ENCODE results near the gene BEGAIN. TPM values are rescaled to one million over a fixed set of nuclear protein-coding genes. Genes with fewer than 3 reads are reported as not detected.

BEGAIN gene
- total RNA-seq, 1 donor from 2014 or later, result 2.5 TPM

DNA sequence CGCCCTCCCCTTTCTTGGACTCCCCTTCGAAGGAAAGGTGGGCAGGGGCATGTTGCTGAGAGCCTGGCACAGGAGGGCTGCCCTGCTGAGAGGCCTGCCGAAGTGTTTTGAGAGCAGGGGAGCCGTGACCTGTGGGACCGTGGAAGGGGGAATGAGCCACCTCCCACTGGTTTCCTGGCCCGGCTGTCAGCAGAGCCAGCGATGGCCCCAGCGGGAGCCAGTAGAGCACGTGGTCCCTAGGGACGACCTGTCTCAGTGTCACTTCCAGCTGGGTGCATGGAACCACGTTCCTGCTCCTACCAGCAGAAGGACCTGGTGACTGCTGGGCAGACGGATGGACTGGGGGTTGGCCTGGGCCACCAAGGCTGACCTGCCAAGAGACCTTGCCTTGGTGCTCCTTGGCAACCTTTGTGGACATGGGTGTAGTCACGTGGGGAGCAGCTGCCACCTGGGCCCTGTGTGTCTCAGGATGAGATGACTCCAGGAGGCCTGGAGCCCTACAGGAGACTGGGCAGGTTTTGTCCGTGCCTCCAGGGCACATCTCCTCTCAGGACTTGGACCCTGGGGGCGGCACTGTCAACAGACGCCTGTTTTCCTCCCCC is 34.6 kb downstream of the BEGAIN start:
- H3K9me3 Mint-ChIP-seq, result no peaks in the 10 kb centered on the region
- intact Hi-C loops (cut with micrococcal nuclease), result no loop called here
- no peak overlapping the region for H3K4me3 Mint-ChIP-seq
- peaks cover 7% of the 10 kb centered on the region for H3K27me3 Mint-ChIP-seq (ENCODE audit: insufficient read depth)
- H3K36me3 Mint-ChIP-seq (ENCODE audit: low read depth), result no peaks in the 10 kb centered on the region
- no peak overlapping the region for H3K27ac Mint-ChIP-seq
- no peak for DNase-seq (ENCODE audit: low spot score)
- no peaks in the 10 kb centered on the region for H3K4me1 Mint-ChIP-seq (ENCODE audit: low read depth)

DNA sequence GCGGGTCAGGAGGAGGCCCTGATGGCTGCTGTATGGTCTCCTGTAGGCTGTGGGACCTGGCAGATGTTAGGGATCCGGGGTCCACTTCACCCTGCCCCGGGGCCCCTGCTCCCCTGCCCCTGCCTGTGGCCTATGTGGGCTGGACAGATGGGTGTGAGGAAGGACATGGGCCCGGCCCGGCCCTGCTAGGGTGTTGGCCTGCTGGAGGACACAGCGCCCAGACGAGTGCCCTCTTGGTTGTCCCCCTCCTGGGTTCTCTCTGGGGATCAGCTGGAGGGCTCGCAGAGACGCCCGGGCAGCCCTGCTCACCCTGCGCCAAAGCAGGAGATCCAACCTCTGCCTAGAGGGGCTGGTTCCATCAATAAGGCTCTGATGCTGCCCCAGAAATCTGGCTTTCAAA is 36.2 kb downstream of the BEGAIN start:
- Mint-ChIP-seq H3K4me1 (ENCODE audit: low read depth) (no peaks in the 10 kb centered on the region), H3K36me3 (ENCODE audit: low read depth) (no peaks in the 10 kb centered on the region), H3K27ac (no peak overlapping the region), H3K27me3 (ENCODE audit: insufficient read depth) (peaks cover 7% of the 10 kb centered on the region), H3K9me3 (no peaks in the 10 kb centered on the region), H3K4me3 (no peak overlapping the region)
- intact Hi-C loops (cut with micrococcal nuclease), result no loop called here
- no peak for DNase-seq (ENCODE audit: low spot score)

DNA sequence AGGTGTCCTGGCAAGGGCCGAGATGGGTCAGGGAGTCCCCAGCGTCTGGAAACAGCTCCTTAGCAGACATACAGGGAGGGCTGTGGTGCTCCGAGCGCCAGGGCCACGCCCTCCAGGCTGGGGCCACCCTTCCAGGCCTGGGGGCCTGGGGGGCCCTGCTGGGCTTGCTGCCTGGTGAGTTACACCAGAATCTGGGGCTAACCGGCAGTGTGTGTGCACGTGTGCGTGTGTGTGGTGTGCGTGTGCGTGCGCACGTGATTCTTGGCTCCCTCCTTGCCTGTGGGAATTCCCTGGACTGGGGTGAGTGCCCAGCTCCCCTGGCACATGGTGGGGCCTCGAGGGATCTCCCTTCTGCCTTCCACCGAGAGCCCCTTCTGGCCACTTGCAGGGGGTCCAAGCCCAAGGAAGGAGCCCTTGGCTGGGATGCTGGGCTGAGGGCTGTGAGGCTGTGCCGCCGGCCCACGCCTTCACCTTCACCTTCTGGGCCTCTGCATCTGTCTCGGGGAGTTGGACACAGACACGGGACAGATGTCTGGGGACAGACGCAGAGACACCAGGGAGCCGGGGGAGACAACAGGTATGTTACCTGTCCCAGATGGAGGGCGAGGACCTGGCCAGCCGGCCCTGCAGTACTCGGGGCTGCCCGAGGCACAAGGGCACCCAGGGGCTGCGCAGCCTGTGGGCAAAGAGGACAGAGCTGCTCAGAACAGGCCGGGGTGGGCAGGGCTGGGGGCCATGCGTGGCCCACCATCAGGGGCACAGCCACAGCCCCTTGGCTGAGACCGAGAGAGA is 37.2 kb downstream of the BEGAIN start:
- Mint-ChIP-seq H3K36me3 (ENCODE audit: low read depth) (no peaks in the 10 kb centered on the region), H3K9me3 (no peaks in the 10 kb centered on the region), H3K27me3 (ENCODE audit: insufficient read depth) (peaks cover 7% of the 10 kb centered on the region), H3K27ac (no peak overlapping the region), H3K4me1 (ENCODE audit: low read depth) (peaks cover 5% of the 10 kb centered on the region), H3K4me3 (no peak overlapping the region)
- intact Hi-C loops (cut with micrococcal nuclease), result no loop called here
- DNase-seq (ENCODE audit: low spot score), result no peak

DNA sequence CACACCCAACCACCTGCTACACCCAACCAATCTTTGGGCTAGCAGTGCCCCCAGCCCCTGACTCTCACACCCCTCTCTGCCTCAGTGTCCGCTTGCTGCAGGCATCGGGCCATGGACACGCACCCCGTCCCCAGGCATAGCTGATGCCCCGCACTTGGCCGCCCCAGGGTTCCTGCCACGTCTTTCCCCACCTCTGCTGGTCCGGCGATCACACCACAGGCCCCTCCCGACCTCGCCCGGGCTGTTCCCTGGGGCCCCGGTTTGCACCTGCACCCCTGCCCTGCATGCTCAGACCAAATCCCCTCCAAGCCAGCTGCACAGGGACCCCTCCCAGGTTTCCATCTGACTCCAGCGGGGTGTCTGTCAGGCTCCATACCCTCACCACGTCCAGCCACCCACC is 38.3 kb downstream of the BEGAIN start:
- H3K27me3 Mint-ChIP-seq (ENCODE audit: insufficient read depth), result peaks cover 7% of the 10 kb centered on the region
- H3K36me3 Mint-ChIP-seq (ENCODE audit: low read depth), result no peaks in the 10 kb centered on the region
- peaks cover 6% of the 10 kb centered on the region for H3K4me1 Mint-ChIP-seq (ENCODE audit: low read depth)
- intact Hi-C loops (cut with micrococcal nuclease), result no loop called here
- H3K4me3 Mint-ChIP-seq, result no peak overlapping the region
- H3K9me3 Mint-ChIP-seq, result no peaks in the 10 kb centered on the region
- no peak for DNase-seq (ENCODE audit: low spot score)
- H3K27ac Mint-ChIP-seq, result no peak overlapping the region

DNA sequence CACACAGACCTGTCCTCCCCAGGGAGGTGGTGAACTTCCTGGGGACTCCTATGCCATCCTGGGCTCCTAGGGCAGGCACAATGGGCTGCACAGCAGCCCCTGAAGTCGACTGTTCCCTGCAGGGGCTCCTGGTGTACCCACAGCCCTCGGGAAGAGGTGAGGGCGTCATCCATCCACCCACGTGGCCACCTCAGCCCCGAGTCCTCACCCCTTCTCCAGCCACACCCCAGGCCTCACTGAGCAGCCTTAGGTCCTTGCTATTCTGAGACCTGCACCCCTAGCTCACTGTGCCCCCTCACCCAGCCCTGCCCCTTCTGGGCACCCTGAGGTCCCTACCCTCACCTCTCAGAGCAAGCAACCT is 38.9 kb downstream of the BEGAIN start:
- no peak overlapping the region for H3K27ac Mint-ChIP-seq
- H3K36me3 Mint-ChIP-seq (ENCODE audit: low read depth), result no peaks in the 10 kb centered on the region
- peaks cover 5% of the 10 kb centered on the region for H3K27me3 Mint-ChIP-seq (ENCODE audit: insufficient read depth)
- DNase-seq (ENCODE audit: low spot score), result no peak
- intact Hi-C loops (cut with micrococcal nuclease), result no loop called here
- H3K4me1 Mint-ChIP-seq (ENCODE audit: low read depth), result peaks cover 6% of the 10 kb centered on the region
- H3K9me3 Mint-ChIP-seq, result no peaks in the 10 kb centered on the region
- H3K4me3 Mint-ChIP-seq, result no peak overlapping the region

DNA sequence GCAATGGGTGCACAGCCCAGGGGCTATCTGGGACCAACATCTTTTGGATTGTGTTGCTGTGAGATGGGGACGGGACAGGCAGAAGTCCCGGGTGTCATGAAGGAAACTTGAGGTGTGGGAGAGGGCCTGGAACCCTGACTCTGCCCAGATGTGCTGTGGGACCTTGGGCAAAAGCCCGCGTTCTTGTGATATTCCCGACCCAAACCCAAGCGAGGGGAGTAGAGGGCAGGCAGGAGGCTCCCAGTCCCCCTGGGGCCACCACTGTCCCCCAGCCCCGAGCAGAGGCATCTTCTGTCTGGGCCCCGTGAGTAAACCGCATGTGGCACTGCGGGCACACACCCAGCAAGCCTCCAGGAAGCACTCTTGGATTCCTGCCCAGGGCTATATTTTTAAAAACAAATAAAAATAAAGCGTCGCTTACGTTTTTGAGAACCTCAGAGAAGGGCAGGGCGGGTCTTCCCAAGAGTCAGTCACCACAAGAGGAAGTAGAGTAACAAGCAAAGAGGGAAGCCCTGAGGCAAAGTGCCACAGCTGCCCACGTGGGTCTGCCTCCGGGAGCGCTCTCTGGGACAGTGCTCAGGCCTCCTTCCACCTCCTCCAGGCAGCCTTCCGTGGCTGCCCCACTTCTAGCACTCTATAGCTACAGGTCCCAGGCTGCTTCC is 39.5 kb downstream of the BEGAIN start:
- Mint-ChIP-seq H3K9me3 (no peaks in the 10 kb centered on the region), H3K4me1 (ENCODE audit: low read depth) (peaks cover 6% of the 10 kb centered on the region), H3K36me3 (ENCODE audit: low read depth) (no peaks in the 10 kb centered on the region), H3K4me3 (no peak overlapping the region), H3K27ac (no peak overlapping the region), H3K27me3 (ENCODE audit: insufficient read depth) (peaks cover 5% of the 10 kb centered on the region)
- DNase-seq (ENCODE audit: low spot score), result no peak
- intact Hi-C loops (cut with micrococcal nuclease), result no loop called here

DNA sequence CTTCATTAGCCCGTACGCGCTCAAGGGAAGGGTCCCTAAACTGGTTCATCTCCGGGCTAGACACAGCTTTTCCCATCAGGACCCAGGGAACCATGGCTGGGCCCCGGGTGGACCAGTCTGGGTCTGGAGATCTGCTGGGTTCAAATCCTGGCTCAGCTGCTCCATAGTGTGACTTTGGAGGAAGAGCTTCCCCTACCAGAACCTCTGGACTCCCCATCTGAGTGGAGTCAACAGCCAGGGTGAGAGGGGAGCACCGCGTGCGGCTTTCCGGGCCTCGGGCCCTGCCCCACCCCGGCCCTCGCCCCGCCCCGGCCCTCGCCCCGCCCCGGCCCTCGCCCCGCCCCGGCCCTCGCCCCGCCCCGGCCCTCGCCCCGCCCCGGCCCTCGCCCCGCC is 41.2 kb downstream of the BEGAIN start:
- Mint-ChIP-seq H3K4me3 (no peak overlapping the region), H3K4me1 (ENCODE audit: low read depth) (peaks cover 6% of the 10 kb centered on the region), H3K36me3 (ENCODE audit: low read depth) (no peaks in the 10 kb centered on the region), H3K27me3 (ENCODE audit: insufficient read depth) (peaks cover 2% of the 10 kb centered on the region), H3K27ac (no peak overlapping the region), H3K9me3 (no peaks in the 10 kb centered on the region)
- intact Hi-C loops (cut with micrococcal nuclease), result loop anchor here (1.0 kb wide), 1 partner anchor 99 kb away; no protein-coding TSS in a partner anchor
- DNase-seq (ENCODE audit: low spot score), result no peak

DNA sequence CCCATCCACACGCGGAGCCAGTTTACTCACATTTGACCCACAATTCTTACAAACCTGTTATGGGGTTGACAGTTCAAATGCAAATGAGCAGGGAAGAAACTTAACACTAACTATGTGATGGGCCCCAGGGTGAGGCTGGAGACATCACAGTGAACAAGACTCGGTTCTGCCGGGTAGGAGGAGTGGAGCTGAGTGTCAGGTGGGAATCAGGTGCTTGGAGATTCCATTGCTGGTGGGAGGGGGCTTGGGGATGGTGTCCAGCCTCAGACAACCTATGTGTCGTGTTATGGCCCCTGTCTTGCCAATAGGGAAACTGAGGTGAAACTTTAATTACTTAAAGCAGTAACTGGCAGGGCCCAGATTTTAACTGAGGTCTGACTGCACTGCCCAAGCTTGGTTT is 41.9 kb downstream of the BEGAIN start:
- no peak overlapping the region for H3K27ac Mint-ChIP-seq
- intact Hi-C loops (cut with micrococcal nuclease), result no loop called here
- H3K36me3 Mint-ChIP-seq (ENCODE audit: low read depth), result no peaks in the 10 kb centered on the region
- H3K27me3 Mint-ChIP-seq (ENCODE audit: insufficient read depth), result peaks cover 2% of the 10 kb centered on the region
- peak overlapping the region; percentile 6 for H3K4me3 Mint-ChIP-seq
- H3K4me1 Mint-ChIP-seq (ENCODE audit: low read depth), result peaks cover 6% of the 10 kb centered on the region
- H3K9me3 Mint-ChIP-seq, result no peaks in the 10 kb centered on the region
- no peak for DNase-seq (ENCODE audit: low spot score)

DNA sequence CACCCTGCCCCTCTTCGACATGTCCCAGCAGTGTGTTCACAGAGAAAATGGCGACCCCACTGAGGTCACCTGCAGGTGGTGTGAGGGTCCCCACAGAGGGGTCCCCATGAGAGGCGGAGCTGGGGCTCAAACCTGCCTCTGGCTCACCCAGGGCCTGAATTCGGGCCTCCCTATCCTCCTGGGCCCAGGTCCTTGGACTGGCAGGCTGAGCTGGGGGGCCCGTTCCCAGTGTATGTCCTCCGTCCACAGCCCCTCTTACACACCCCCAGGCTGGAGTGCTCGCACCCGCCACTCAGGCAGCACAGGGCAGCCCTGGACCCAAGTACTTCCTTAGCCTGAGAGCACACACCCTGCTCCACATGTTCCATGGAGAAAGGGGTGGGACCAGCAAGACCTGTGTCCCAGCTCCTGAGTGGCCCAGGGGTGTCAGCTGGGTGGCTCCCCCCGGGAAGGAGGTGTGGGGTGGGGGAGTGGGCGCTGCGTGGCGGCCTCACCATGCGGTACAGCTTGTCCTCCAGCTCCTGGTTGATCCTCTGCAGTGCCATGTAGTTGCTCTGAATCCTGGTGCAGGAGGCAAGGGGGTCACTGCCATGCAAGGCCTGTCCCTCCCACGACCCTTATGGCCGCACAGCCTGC is 42.6 kb downstream of the BEGAIN start:
- no peak overlapping the region for H3K27ac Mint-ChIP-seq
- intact Hi-C loops (cut with micrococcal nuclease), result no loop called here
- H3K27me3 Mint-ChIP-seq (ENCODE audit: insufficient read depth), result peaks cover 2% of the 10 kb centered on the region
- H3K4me1 Mint-ChIP-seq (ENCODE audit: low read depth), result peaks cover 6% of the 10 kb centered on the region
- H3K4me3 Mint-ChIP-seq, result no peak overlapping the region
- DNase-seq (ENCODE audit: low spot score), result no peak
- no peaks in the 10 kb centered on the region for H3K9me3 Mint-ChIP-seq
- no peaks in the 10 kb centered on the region for H3K36me3 Mint-ChIP-seq (ENCODE audit: low read depth)

DNA sequence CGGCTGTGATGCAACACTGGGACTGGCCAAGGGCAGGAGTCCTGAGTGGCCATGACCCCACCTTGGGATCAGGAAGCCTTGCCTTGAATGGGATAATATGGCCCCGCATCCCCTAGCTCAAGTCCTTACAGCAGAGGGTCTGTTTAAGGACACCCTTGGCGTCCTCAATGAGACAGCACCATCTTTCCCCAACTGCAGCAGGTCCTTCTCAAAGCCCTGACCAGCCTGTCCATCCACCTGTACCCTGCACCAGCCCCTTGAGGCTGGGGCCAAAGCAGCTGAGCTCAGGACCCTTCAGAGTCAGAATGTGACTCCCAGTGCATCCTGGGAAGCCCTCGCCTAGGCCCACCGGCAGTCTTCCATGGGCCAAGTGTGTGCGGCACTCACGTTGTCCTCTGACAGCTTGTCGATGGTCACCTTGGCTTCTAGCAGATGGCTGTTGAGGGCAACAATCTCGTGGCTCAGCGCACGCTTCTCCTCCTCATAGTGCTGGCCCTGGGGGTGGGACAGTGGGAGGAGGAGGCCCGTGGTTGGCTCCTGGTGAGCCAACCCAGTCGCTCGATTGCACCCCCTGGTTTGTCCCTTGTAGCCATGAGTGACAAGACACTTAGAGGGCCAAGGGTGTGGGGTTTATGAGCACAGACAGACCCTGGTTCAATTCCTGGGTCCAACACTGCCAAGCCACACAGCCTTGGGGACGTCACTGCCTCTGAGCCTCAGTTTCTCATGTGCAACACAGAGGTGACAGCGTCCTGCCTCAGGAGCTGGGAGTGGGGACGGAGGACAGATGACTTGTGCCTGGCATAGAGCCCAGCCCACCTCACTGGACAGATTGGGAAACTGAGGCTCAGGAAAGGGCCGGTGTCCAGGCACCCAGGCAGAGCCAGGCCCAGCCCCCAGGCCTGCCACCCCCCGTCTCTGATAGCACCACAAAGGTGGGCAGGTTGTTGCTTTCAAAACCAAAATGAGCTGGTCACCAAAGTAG is 43.5 kb downstream of the BEGAIN start:
- DNase-seq (ENCODE audit: low spot score), result no peak
- Mint-ChIP-seq H3K9me3 (no peaks in the 10 kb centered on the region), H3K36me3 (ENCODE audit: low read depth) (no peaks in the 10 kb centered on the region), H3K27me3 (ENCODE audit: insufficient read depth) (no peaks in the 10 kb centered on the region), H3K4me1 (ENCODE audit: low read depth) (peaks cover 6% of the 10 kb centered on the region), H3K4me3 (no peak overlapping the region), H3K27ac (no peak overlapping the region)
- intact Hi-C loops (cut with micrococcal nuclease), result no loop called here

DNA sequence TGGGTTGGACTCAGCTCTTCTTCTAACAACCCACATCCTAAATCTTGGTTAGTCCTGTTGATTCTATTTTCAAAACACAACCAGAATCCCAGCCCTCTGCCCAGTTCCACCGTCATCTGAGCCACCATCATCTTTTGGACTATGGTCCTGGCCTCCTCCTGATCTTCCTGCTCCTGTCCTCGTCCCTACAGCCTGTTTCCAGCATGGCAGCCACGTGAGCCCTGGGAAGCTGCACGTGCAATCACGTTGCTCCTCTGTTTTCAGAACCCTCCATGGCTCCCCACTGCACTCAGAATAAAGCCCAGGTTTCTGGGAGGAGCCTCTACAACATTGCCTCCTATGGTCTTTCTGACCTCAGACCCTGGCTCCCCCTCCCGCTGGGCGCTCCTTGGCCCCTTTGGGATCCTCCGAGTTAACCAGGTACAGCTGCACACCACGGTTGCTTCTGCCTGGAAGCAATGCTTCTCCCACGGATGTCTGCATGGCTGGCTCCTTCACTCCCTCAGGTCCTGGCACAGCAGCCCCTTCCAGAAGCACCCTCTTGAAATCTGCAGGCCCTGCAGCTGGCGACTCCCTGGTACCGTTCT is 44.5 kb downstream of the BEGAIN start:
- Mint-ChIP-seq H3K4me1 (ENCODE audit: low read depth) (peaks cover 6% of the 10 kb centered on the region), H3K4me3 (no peak overlapping the region)
- intact Hi-C loops (cut with micrococcal nuclease), result no loop called here

More for the DNA sequence above, 44.5 kb downstream of the BEGAIN start:
- no peaks in the 10 kb centered on the region for H3K27me3 Mint-ChIP-seq (ENCODE audit: insufficient read depth)
- H3K36me3 Mint-ChIP-seq (ENCODE audit: low read depth), result no peaks in the 10 kb centered on the region
- no peaks in the 10 kb centered on the region for H3K9me3 Mint-ChIP-seq
- no peak overlapping the region for H3K27ac Mint-ChIP-seq
- DNase-seq (ENCODE audit: low spot score), result no peak
